Activated effector memory CD4-positive, alpha-beta T cell treated with Interleukin-2 at 50 U/mL for 16 hours (primary cell): Measurements from ENCODE around the gene PLXNA2.

Source experiments
- DNase-seq: peaks from one replicate; pipeline ENCODE4 v3.0.0-alpha.2; 2020

Gene PLXNA2

DNA sequence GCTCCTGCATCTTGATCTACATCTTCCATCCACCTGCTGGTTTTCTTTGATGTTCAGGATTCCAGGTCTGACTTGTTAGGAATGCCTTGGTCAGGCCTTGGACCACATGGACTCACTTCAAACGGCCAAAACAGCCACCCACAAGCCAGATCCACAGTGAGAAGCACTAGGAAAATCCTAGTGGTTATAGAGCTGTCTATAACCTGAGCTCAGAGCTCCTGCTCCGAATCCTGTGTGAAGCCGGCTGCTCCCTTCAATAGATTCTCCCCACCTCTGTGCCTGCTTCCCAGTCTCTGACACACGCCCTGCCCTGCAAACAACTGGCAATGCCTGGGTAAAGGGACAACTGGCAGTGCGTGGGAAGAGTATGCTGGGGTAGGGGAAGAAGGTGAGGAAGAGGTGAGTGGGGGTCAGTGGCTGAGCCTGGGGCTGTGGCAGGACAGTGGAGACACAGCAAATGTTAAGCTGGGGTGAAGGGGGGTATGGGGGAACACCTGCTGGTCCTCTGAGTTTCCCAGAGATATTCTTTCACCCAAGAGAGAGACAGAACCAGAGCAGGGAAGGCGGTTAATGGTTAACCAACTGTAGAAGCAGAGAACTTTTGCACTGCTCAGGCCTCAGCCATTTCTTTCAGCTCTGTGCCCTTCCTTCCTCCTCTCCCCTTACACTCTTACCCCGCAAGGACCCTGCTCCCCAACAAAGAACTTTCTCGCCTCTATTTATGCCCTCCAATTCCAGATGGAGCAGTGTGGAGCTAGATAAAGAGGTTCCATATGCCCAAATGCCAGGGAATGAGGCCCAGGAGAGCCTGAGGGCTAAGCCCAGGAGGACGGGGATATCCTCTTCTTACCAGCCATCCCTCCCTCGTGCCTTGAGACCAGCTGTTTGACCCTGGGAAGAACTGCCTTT lies 4.5 kb downstream of the PLXNA2 start:
- no peak for DNase-seq

- DNase-seq = no peak
Observed at GRCh38 chr1:208238710-208239472, 5.3 kb downstream of the PLXNA2 start.

DNA sequence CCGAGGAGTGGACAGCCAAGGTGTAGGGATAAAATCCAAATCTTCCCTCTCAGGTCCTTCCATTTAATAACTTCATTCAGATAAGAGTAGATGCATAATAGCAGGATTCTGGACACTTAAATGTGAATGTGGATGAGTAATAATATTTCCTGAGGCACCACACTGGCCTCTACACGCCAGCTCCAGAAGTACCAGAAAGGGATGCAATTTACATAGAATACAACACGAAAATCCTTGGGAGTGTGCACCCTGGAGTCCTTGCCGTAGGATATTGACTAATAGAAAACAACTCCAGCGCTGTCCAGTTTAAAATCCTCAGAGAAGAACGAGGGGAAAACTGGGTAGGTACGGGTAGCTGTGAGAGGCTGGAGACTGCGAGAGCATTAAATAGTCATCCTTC lies 6.9 kb downstream of the PLXNA2 start:
- no peak for DNase-seq

DNA sequence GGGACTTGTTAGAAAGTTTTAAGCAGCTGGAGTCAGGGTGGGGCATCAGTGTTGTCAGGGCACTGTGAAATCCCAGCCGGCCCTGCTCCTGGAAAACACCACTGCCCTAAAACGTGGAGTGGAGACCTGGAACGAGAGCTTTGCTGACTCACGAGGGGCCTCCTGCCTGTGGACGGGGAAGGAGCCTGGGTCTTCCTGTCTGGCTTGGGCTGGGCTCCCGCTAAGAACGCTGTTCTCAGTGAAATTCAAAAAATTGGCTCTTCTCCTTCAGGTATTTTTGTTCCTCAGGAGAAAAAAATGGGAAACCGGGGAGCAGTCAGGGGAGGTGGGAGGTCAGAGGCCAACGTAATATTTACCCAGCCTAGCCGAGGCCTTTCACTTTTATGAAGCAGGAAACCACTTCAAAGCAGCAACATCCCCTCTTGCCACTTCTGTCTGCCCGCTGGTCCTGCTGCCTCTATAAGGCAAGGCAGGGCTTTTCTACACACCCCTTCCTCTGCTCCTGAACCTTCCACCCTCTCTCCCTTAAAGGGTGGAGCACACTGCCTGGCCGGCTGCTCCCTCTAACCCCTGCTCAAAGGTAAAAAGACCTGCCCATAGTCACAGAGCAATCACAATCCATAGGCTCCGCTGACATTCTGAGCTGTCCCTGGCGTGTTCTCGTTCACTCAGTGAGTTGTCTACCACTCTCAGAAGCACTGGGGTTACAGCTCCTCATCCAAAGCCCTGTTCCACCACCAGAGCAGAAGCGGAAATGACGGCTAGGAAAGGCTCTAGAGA lies 8.0 kb downstream of the PLXNA2 start:
- no peak for DNase-seq

DNA sequence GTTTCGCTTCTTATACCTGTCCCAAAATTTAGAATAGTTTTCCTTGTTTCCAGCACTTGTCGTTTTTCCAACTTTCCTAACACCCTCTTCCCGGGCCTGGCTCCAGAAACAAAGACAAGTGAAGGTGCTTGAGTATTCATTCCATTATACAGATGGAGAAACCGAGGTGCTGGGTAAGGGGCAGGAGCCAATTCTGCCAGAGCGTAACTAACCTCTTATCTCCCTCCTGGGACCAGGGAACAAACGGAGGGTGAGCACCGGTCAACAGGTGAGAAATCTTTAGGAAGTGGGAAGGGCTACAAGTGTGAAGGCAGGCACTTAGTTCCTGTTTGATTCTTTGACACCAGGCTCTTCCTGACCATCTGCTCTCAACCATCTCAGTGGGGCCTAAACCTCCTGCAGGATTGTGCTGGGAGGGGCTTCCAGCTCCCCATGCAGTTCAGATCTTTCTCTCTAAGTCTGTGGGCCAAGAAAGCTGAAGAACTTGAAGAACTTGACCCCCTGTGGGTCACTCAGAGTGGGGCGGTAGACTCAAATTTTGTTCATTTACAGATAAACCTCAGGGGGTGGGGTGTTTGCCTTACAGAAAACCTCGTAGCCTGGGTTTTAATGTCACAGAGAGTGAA lies 8.7 kb downstream of the PLXNA2 start:
- no peak for DNase-seq

- DNase-seq = no peak
Observed at GRCh38 chr1:208234721-208235120, 9.5 kb downstream of the PLXNA2 start.

- no peak for DNase-seq
Observed at GRCh38 chr1:208233978-208234377, 10.2 kb downstream of the PLXNA2 start.

DNA sequence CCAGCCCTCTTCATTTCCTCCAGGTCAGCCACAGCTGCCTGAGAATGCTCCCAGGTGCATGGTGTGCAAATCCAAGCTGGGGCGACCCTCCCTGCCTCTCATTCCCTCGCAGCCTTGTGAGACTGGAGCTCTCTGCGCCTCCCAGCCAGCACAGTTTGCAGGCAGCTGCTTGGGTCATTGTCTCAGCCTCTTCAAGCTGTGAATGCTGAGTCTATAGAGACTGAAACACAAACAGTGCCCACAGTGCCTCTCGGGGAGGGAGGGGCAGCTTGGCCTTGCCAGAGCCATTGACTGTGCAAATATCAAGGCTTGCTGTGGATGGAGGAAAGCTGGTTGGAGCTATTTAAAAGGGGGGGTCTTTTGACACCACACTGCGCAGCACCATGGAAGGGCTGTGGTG lies 10.6 kb downstream of the PLXNA2 start:
- DNase-seq = no peak

DNA sequence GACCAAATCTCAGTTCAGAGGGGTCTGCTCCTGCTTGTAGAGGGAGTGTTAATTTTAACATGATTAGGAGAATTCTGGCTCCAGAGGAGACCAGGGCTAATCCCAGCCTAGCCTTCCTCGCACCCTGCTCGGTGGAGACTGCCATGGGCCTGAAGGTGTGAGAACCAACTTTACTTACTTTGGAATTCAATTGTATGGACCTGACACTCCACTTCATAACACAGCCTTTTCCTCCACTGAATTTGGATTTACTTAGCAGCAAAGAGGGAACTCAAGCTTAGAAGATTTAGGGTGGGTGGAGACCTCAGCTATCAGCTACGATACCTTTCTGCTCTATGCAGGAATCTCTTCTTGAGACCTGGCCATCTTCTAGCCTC lies 11.5 kb downstream of the PLXNA2 start:
- DNase-seq = no peak

- DNase-seq = no peak
Observed at GRCh38 chr1:208231881-208232661, 12.1 kb downstream of the PLXNA2 start.

DNA sequence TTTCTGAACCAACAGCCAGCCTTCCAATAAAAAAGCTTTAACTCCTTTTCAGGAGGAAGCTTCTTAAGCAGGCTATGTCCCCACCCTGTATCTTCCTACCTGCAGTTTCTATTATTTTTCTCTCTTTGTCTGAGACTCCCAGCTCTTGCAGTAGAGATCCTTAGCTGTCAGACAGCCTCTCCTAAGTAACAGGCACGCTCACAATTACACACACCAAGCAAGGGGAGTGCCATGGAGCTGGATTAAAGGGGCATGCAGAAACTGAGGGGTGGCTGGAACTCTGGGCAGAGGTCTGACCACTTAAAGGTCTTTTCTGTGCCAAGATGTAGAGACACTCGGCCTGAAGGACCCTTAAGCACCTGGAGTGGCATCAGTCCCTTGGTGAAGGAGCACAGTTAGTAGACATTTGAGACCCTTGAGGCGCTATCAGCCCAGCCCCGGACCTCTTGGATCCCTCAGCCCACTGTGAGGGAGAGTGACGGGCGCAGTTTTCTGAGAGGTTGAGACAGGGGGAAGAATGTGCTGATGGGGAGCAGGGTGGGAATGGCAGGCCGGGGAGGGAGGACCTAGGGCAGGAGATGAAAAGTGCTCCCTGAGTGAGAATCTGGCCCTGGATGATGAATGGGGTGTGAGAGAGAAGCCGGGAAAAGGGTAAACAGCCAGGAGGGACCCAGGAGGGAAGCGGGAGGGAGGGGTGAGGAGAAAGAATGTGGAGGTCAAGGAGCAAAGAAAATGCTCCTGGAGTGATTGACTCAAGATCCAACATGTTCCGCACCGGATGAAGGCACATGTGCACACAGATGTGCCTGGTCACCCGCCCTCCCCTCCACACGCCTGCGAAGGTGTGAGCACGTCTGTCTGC lies 13.3 kb downstream of the PLXNA2 start:
- DNase-seq = no peak

DNA sequence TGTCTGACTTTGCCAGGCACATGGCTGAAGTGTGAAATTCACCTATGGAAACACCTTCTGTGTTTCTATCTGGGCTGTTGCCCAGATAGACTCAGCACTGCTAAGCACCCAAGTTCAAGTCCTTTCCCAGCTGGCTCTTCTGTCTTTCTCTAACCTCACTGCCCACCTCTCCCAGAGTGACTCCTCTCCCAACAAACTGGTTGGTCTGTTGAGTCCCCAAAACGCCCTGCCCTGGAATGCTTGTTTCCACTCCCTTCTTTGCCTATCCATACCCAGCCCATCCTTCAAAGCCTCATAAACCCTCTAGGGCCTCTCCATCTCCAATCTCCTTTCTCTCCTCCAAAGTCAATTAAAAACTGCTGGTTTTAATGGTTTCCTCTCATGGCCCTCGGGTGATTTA lies 15.6 kb downstream of the PLXNA2 start:
- DNase-seq = no peak

DNA sequence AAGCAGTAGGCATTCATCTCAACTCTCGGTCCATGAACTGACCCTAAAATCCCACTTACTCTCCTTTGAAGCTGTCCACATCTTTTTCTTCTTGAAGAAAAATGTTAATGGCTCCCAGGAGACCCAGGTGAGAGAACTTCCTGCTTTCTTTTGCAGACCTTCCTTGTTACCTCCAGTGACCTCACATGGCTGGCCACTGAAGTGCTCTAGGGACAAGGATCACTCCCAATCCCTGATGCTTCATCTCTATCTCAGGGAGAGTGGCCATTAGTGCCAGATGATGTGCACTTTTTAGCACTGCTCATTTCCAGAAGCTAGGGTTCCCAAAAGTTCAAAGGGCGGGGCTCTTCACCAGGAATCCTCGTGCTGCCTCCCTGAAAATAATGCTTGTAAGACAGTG lies 16.2 kb downstream of the PLXNA2 start:
- DNase-seq = no peak

DNA sequence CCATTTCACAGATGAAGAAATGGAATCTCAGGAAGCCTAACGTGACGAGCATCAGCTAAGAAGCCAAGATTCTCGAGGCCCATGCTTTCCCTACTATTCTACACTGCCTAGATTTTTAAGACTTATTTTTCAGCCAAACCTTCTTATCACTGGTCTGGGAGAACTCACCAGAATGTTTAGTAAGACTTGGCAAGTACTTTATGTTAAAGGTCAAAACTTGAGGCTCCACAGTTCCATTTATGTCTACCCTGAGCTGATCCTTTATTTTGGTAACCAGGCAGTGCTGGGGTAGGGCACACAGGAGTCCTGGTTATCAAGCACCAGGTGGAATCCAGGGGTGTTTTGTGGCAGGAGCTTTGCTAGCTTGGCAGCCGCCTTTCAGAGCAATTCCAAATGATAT lies 16.8 kb downstream of the PLXNA2 start:
- DNase-seq = no peak

GRCh38 chr1:208225954-208226937 lies 17.9 kb downstream of the PLXNA2 start:
- no peak for DNase-seq

- DNase-seq = no peak
Observed at GRCh38 chr1:208224192-208224713, 19.9 kb downstream of the PLXNA2 start.

GRCh38 chr1:208223136-208223535 lies 21.0 kb downstream of the PLXNA2 start:
- DNase-seq = no peak

DNA sequence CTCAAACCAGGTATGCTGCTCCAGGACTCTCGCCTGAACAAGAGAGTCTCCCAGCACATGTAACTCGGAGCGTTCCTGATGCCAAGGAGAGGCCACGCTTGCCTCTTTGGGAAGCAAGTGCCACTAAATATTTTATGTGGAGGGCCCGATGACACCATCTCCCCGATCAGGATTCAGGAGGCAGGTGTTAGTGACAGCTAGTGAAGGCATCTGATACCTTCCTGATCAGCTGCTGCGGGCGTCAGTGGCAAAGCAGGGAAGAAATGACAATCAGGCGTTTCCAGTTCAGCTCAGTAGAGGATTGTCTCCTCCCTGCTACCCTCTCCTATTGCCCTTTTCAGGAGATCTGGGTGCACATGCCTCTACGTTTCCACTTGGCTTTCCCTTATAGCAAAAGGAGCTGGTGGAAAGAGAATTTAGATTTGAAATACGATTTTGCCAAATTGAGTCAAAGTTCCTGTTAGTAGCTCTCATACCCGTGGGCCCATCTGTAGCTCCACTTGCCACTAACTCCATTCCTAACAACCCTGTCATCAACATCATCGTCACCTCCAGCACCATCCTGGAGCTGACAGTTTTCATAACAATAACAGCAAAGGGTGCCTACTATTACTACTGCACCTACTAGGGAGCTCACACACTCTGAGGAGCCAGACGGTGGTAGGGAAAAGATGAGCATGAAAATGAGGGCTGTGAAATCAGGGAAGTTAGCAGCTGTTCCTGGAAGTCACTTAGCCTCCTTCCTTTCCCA lies 21.6 kb downstream of the PLXNA2 start:
- DNase-seq = no peak

DNA sequence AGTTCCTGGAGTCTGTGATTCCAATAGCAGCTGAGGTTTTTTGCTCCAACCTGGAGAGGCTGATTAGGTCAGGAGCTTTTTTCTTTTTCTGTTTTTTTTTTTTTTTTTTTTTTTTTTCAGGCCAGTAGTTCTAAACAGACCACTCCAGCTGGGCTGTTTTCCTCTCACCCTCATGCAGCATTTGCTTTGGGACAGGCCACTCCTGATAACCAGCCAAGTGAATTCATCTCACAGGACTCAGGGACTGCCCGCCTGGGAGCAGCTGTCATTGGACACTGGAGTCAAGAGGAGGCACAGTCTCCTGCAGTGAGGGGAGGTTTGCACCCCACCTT lies 22.9 kb downstream of the PLXNA2 start:
- no peak for DNase-seq
